C4-2B (cell line): ENCODE data around the gene MRGPRE.

Experiments
- CTCF ChIP-seq: fragments of 450-650 bp; conservative IDR thresholded peaks from 2 replicates; pipeline ENCODE4 v1.5.1; 2017; ENCODE audit warnings: mild to moderate bottlenecking
- ZFX ChIP-seq: fragments of 450-650 bp; IDR thresholded peaks from 2 replicates; pipeline ENCODE4 v1.6.1; 2017

DNA sequence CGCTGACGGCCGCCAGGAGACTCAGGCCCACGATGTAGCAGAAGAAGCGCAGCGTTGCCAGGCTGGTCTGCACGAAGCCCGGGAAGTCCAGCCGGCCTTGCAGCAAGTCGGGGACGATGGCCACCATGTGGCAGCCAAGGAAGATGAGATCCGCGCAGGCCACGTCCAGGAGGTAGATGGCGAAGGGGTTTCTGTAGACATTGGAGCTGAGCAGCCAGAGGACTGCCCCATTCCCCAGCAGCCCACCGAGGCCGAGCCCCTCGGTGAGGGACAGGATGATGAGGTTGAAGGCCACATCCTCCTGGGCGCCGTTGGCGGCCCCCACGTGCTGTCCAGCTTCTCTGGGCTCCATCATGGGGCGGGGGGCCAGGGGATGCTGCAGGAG, 3.8 kb downstream of the MRGPRE start:
- no peak for TF ChIP-seq CTCF
- TF ChIP-seq ZFX: no peak
